Measurements from ENCODE around the gene TGOLN2. TPM values are rescaled to one million over a fixed set of nuclear protein-coding genes. Genes with fewer than 3 reads are reported as not detected.
"Not testable (repeated sequence)": the region's sequence is repeated elsewhere in the genome, so short reads cannot be mapped to it uniquely, and the experiment has no call there.

The TGOLN2 gene
- total and polyA plus RNA-seq, 2 experiments from 2014 or later: 51.1 to 66.5 TPM

DNA sequence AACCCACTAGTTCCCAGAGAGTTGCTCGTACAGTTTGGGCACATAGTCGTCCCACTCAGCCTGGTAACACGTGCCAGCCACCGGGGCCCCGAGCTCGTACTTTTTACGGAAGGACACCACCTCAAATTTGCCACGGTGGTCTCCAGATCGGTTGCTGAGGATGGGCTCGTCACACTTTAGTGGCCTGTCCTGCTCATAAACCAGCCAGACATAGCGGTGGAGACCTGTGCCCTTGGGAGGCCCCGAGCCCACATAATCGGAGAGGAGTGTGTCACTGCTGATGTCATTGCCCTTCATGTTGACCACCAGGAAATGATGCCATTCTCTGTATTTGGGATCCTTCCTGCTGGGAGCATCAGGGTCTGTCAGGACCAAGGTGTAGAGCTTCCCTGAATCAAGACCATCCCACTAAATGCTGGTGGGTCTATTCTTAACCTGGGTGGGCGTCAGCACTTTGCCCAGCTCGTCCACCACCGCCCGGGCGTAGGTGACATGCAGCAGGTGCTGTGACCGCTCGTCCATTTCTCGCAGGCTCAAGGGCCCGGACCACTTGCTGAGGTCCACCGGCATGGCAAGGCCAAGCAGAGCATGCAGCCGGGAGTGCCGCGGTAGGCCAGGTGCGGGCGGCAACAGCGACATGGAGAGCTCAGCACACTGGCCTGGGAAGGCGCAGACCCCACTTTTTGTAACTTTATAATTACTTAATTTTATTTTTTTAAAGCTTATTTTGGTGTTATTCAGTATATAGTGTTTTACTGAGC lies 13.7 kb upstream of the TGOLN2 start:
- no peaks in the 10 kb centered on the region for H3K9me3 ChIP-seq (ENCODE audit: low read depth)
- no peak for DNase-seq (ENCODE audit: low spot score)
- H3K79me2 ChIP-seq: no peaks in the 10 kb centered on the region
- H3K4me1 ChIP-seq (ENCODE audit: insufficient read depth): no peaks in the 10 kb centered on the region
- no peak overlapping the region for H3K4me2 ChIP-seq
- H3K36me3 ChIP-seq (replicated peaks; ENCODE audit: insufficient read depth, low read depth): no peaks in the 10 kb centered on the region
- H3K27ac ChIP-seq: no peak overlapping the region
- H4K20me1 ChIP-seq (ENCODE audit: insufficient read depth, poor library complexity, severe bottlenecking): no peaks in the 10 kb centered on the region
- no peak for TF ChIP-seq CTCF (IDR thresholded peaks at IDR 0.05; ENCODE audit: poor library complexity)
- no peak for TF ChIP-seq EZH2 (IDR thresholded peaks at IDR 0.05; ENCODE audit: borderline replicate concordance)
- TF ChIP-seq EZH2phosphoT487 (IDR thresholded peaks at IDR 0.05; ENCODE audit: low read depth, severe bottlenecking, unreplicated experiment): no peak
- no peaks in the 10 kb centered on the region for H3K9me2 ChIP-seq (replicated peaks; ENCODE audit: insufficient read depth)
- WGBS (ENCODE audit: low lambda C conversion rate, missing lambda C conversion rate): 95% methylated on average over 30 of the region's 30 CpGs
- no peaks in the 10 kb centered on the region for H3K27me3 ChIP-seq
- no peak overlapping the region for H3K4me3 ChIP-seq
- no peak overlapping the region for H2AFZ ChIP-seq

DNA sequence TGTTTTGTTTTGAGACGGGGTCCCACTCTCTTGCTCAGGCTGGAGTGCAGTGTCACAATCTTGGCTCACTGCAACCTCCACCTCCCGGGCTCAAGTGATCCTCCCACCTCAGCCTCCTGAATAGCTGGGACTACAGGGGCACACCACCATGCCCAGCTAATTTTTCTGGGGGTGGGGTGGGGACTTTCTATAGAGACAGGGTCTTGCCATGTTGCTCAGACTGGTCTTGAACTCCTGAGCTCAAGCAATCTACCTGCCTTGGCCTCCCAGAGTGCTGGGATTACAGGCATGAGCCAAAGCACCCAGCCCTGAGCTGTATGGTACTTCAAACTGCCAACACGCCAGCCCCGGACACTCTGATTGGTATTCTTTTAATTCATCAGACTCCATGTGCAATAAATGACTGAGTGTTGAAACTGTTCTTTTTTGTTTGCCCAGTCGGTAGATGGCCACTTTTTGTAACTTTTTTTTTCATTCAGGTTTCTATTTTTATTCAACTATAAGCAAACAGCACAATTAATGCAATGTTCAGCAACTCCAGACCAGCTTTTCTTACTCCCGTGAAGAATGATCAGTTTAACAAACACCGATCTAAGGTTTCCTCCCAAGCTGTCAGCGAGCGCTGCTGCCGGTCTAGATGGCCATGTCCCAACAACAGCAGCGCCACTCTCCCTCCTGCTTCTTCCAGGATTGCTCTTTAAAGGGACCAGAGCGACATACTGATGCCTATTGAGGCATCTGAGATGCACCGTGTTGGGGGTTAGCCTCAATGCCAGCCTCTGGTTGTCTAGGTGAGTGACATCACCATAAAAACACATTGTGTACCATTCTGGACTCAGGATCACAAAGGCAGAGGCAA lies 12.5 kb upstream of the TGOLN2 start:
- Histone ChIP-seq H2AFZ (no peak overlapping the region), H3K9me2 (replicated peaks; ENCODE audit: insufficient read depth) (no peaks in the 10 kb centered on the region), H3K9me3 (ENCODE audit: low read depth) (no peaks in the 10 kb centered on the region), H3K79me2 (no peaks in the 10 kb centered on the region), H3K4me1 (ENCODE audit: insufficient read depth) (no peaks in the 10 kb centered on the region), H3K36me3 (replicated peaks; ENCODE audit: insufficient read depth, low read depth) (no peaks in the 10 kb centered on the region), H3K27me3 (no peaks in the 10 kb centered on the region), H4K20me1 (ENCODE audit: insufficient read depth, poor library complexity, severe bottlenecking) (no peaks in the 10 kb centered on the region), H3K4me3 (no peak overlapping the region), H3K27ac (no peak overlapping the region), H3K4me2 (no peak overlapping the region)
- no peak for DNase-seq (ENCODE audit: low spot score)
- WGBS (ENCODE audit: low lambda C conversion rate, missing lambda C conversion rate): 76% methylated on average over 13 of the region's 13 CpGs
- TF ChIP-seq EZH2phosphoT487 (IDR thresholded peaks at IDR 0.05; ENCODE audit: low read depth, severe bottlenecking, unreplicated experiment): no peak
- no peak for TF ChIP-seq EZH2 (IDR thresholded peaks at IDR 0.05; ENCODE audit: borderline replicate concordance)
- no peak for TF ChIP-seq CTCF (IDR thresholded peaks at IDR 0.05; ENCODE audit: poor library complexity)

DNA sequence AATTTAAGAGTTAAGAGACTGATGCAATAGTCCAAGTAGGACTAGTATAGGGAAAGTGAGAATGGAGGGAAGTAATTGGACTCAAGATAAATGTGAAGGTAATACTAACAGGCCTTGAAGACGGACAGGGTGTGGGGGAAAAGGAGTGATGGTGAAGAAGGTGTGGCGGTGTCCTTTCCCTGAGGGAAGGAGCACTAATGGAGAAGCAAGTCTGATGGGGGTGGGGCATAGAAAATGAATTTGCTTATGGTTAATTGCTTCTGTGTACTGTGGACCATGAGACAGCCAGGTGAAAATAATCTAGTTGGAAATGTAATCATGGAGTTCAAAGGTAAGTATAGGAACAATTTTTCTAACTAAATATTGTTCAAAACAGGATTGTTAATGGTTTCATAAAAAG lies 7.1 kb upstream of the TGOLN2 start:
- no peaks in the 10 kb centered on the region for H3K36me3 ChIP-seq (replicated peaks; ENCODE audit: insufficient read depth, low read depth)
- H3K4me3 ChIP-seq: no peak overlapping the region
- no peak overlapping the region for H3K4me2 ChIP-seq
- no peaks in the 10 kb centered on the region for H3K9me2 ChIP-seq (replicated peaks; ENCODE audit: insufficient read depth)
- TF ChIP-seq CTCF (IDR thresholded peaks at IDR 0.05; ENCODE audit: poor library complexity) (no peak), EZH2phosphoT487 (IDR thresholded peaks at IDR 0.05; ENCODE audit: low read depth, severe bottlenecking, unreplicated experiment) (no peak), EZH2 (IDR thresholded peaks at IDR 0.05; ENCODE audit: borderline replicate concordance) (no peak)
- no peaks in the 10 kb centered on the region for H3K27me3 ChIP-seq
- H3K27ac ChIP-seq: no peak overlapping the region
- H3K9me3 ChIP-seq (ENCODE audit: low read depth): no peaks in the 10 kb centered on the region
- no peak for DNase-seq (ENCODE audit: low spot score)
- H4K20me1 ChIP-seq (ENCODE audit: insufficient read depth, poor library complexity, severe bottlenecking): no peaks in the 10 kb centered on the region
- WGBS (ENCODE audit: low lambda C conversion rate, missing lambda C conversion rate): 64% methylated on average over 2 of the region's 2 CpGs
- no peaks in the 10 kb centered on the region for H3K79me2 ChIP-seq
- no peaks in the 10 kb centered on the region for H3K4me1 ChIP-seq (ENCODE audit: insufficient read depth)
- H2AFZ ChIP-seq: no peak overlapping the region

- not testable (repeated sequence) for DNase-seq (ENCODE audit: low spot score); H3K36me3 ChIP-seq (replicated peaks; ENCODE audit: insufficient read depth, low read depth); H3K79me2 ChIP-seq; H3K27ac ChIP-seq; H2AFZ ChIP-seq; H3K4me2 ChIP-seq; H3K4me3 ChIP-seq; H3K27me3 ChIP-seq; H3K9me2 ChIP-seq (replicated peaks; ENCODE audit: insufficient read depth); H3K9me3 ChIP-seq (ENCODE audit: low read depth); H3K4me1 ChIP-seq (ENCODE audit: insufficient read depth); H4K20me1 ChIP-seq (ENCODE audit: insufficient read depth, poor library complexity, severe bottlenecking)
- 96% methylated on average over 4 of the region's 4 CpGs for WGBS (ENCODE audit: low lambda C conversion rate, missing lambda C conversion rate)
Observed at GRCh38 chr2:85333877-85334276, 6.1 kb upstream of the TGOLN2 start.

All from hepatocyte (in vitro differentiated cells).